ENCODE measurements around the gene FPR2. TPM values are rescaled to one million over a fixed set of nuclear protein-coding genes. Genes with fewer than 3 reads are reported as not detected.

FPR2 gene
- total and polyA plus RNA-seq, 5 donors from 2014 or later: not detected

GRCh38 chr19:51742789-51743188 is 18.2 kb upstream of the FPR2 start:
- no peak for ATAC-seq (ENCODE audit: low read depth in 2 of 2)
- DNase-seq: no peak
- Histone ChIP-seq H3K36me3 (ENCODE audit: control insufficient read depth, insufficient read depth, low read length) (no peaks in the 10 kb centered on the region), H3K27ac (ENCODE audit: insufficient read depth, low read length, poor library complexity, severe bottlenecking) (no peak overlapping the region), H3K9me3 (ENCODE audit: control insufficient read depth in 2 of 2, low read length in 2 of 2) (no peaks in the 10 kb centered on the region), H3K27me3 (ENCODE audit: control insufficient read depth, insufficient read depth, low read length) (no peaks in the 10 kb centered on the region), H3K4me1 (ENCODE audit: control insufficient read depth, insufficient read depth, low read length, poor library complexity, severe bottlenecking) (no peaks in the 10 kb centered on the region), H3K4me3 (ENCODE audit: low read depth, low read length) (no peak overlapping the region)
- H3K27me3 Mint-ChIP-seq: no peaks in the 10 kb centered on the region
- H3K4me3 Mint-ChIP-seq: no peak overlapping the region
- no peaks in the 10 kb centered on the region for H3K36me3 Mint-ChIP-seq
- no peak overlapping the region for H3K27ac Mint-ChIP-seq
- peaks cover 0 to 5% (median under 1%) of the 10 kb centered on the region in 7 donors for H3K9me3 Mint-ChIP-seq
- H3K4me1 Mint-ChIP-seq: peaks cover 0 to 2% (median 0%) of the 10 kb centered on the region in 4 donors

DNA sequence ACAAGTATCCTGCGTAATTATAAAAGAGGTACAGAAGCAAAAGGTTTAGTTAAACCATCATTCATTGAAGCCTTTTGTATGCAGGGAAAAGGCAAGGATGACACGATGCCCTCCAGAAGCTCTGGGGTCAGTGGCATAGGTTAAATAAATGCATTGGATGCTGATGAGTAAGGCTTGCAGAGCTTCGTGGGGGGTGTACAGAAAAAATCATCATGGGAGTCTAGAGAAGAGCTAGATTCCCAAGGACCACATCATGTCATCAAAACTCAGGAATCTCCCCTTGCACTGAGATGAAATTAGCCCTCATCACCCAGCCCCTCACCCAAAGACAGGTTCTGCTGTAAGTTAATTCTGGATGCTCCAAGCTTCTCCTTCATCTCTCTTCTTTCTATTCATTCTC is 17.6 kb upstream of the FPR2 start:
- H3K27ac ChIP-seq (ENCODE audit: insufficient read depth, low read length, poor library complexity, severe bottlenecking): no peak overlapping the region
- no peaks in the 10 kb centered on the region for H3K36me3 Mint-ChIP-seq
- H3K36me3 ChIP-seq (ENCODE audit: control insufficient read depth, insufficient read depth, low read length): no peaks in the 10 kb centered on the region
- no peak for DNase-seq
- H3K9me3 Mint-ChIP-seq: peaks cover 0 to 5% (median 3%) of the 10 kb centered on the region in 7 donors
- H3K9me3 ChIP-seq (ENCODE audit: control insufficient read depth in 2 of 2, low read length in 2 of 2): no peaks in the 10 kb centered on the region
- ATAC-seq (ENCODE audit: low read depth in 2 of 2): no peak
- H3K27me3 ChIP-seq (ENCODE audit: control insufficient read depth, insufficient read depth, low read length): no peaks in the 10 kb centered on the region
- no peaks in the 10 kb centered on the region for H3K4me1 ChIP-seq (ENCODE audit: control insufficient read depth, insufficient read depth, low read length, poor library complexity, severe bottlenecking)
- H3K27ac Mint-ChIP-seq: no peak overlapping the region
- H3K4me3 Mint-ChIP-seq: peak overlapping the region in 1 of 4 donors; percentile 51
- H3K4me1 Mint-ChIP-seq: peaks cover 0 to 2% (median 0%) of the 10 kb centered on the region in 4 donors
- H3K4me3 ChIP-seq (ENCODE audit: low read depth, low read length): no peak overlapping the region
- H3K27me3 Mint-ChIP-seq: no peaks in the 10 kb centered on the region

- H3K27me3 Mint-ChIP-seq: no peaks in the 10 kb centered on the region
- no peak for DNase-seq
Observed at GRCh38 chr19:51746731-51747130, 14.2 kb upstream of the FPR2 start.

GRCh38 chr19:51749979-51750378 is 11.0 kb upstream of the FPR2 start:
- Histone ChIP-seq H3K9me3 (ENCODE audit: control insufficient read depth in 2 of 2, low read length in 2 of 2) (no peaks in the 10 kb centered on the region), H3K4me1 (ENCODE audit: control insufficient read depth, insufficient read depth, low read length, poor library complexity, severe bottlenecking) (no peaks in the 10 kb centered on the region), H3K36me3 (ENCODE audit: control insufficient read depth, insufficient read depth, low read length) (no peaks in the 10 kb centered on the region), H3K27me3 (ENCODE audit: control insufficient read depth, insufficient read depth, low read length) (no peaks in the 10 kb centered on the region), H3K27ac (ENCODE audit: insufficient read depth, low read length, poor library complexity, severe bottlenecking) (no peak overlapping the region), H3K4me3 (ENCODE audit: low read depth, low read length) (no peak overlapping the region)
- ATAC-seq (ENCODE audit: low read depth in 2 of 2) (no peak), DNase-seq (no peak)
- no peaks in the 10 kb centered on the region for H3K27me3 Mint-ChIP-seq
- H3K4me1 Mint-ChIP-seq: no peaks in the 10 kb centered on the region
- H3K9me3 Mint-ChIP-seq: peaks cover 0 to 9% (median 3%) of the 10 kb centered on the region in 7 donors
- no peak overlapping the region for H3K27ac Mint-ChIP-seq
- no peaks in the 10 kb centered on the region for H3K36me3 Mint-ChIP-seq
- no peak overlapping the region for H3K4me3 Mint-ChIP-seq

More at GRCh38 chr19:51746731-51747130, 14.2 kb upstream of the FPR2 start:
- no peak overlapping the region for H3K4me3 Mint-ChIP-seq
- Histone ChIP-seq H3K4me1 (ENCODE audit: control insufficient read depth, insufficient read depth, low read length, poor library complexity, severe bottlenecking) (no peaks in the 10 kb centered on the region), H3K4me3 (ENCODE audit: low read depth, low read length) (no peak overlapping the region), H3K27ac (ENCODE audit: insufficient read depth, low read length, poor library complexity, severe bottlenecking) (no peak overlapping the region), H3K9me3 (ENCODE audit: control insufficient read depth in 2 of 2, low read length in 2 of 2) (no peaks in the 10 kb centered on the region), H3K27me3 (ENCODE audit: control insufficient read depth, insufficient read depth, low read length) (no peaks in the 10 kb centered on the region), H3K36me3 (ENCODE audit: control insufficient read depth, insufficient read depth, low read length) (no peaks in the 10 kb centered on the region)
- no peak for ATAC-seq (ENCODE audit: low read depth in 2 of 2)
- H3K36me3 Mint-ChIP-seq: no peaks in the 10 kb centered on the region
- peaks cover 0 to 8% (median 3%) of the 10 kb centered on the region in 7 donors for H3K9me3 Mint-ChIP-seq
- H3K4me1 Mint-ChIP-seq: peaks cover 0 to 2% (median 0%) of the 10 kb centered on the region in 4 donors
- no peak overlapping the region for H3K27ac Mint-ChIP-seq

GRCh38 chr19:51750400-51751094 is 10.4 kb upstream of the FPR2 start:
- peaks cover 0 to 14% (median 5%) of the 10 kb centered on the region in 7 donors for H3K9me3 Mint-ChIP-seq
- H3K27me3 ChIP-seq (ENCODE audit: control insufficient read depth, insufficient read depth, low read length): no peaks in the 10 kb centered on the region
- H3K4me3 Mint-ChIP-seq: no peak overlapping the region
- no peaks in the 10 kb centered on the region for H3K9me3 ChIP-seq (ENCODE audit: control insufficient read depth in 2 of 2, low read length in 2 of 2)
- no peaks in the 10 kb centered on the region for H3K27me3 Mint-ChIP-seq
- H3K27ac ChIP-seq (ENCODE audit: insufficient read depth, low read length, poor library complexity, severe bottlenecking): no peak overlapping the region
- H3K36me3 Mint-ChIP-seq: no peaks in the 10 kb centered on the region
- H3K36me3 ChIP-seq (ENCODE audit: control insufficient read depth, insufficient read depth, low read length): no peaks in the 10 kb centered on the region
- H3K4me3 ChIP-seq (ENCODE audit: low read depth, low read length): no peak overlapping the region
- no peaks in the 10 kb centered on the region for H3K4me1 ChIP-seq (ENCODE audit: control insufficient read depth, insufficient read depth, low read length, poor library complexity, severe bottlenecking)
- H3K27ac Mint-ChIP-seq: no peak overlapping the region
- no peak for DNase-seq
- ATAC-seq (ENCODE audit: low read depth in 2 of 2): no peak
- no peaks in the 10 kb centered on the region for H3K4me1 Mint-ChIP-seq

GRCh38 chr19:51751655-51752054 is 9.3 kb upstream of the FPR2 start, which contains the start of gene FPR1:
FPR1 (minus strand) TSS chr19:51751878; CDS start chr19:51746994, 4,884 bp downstream.
- Mint-ChIP-seq H3K27me3 (no peaks in the 10 kb centered on the region), H3K36me3 (no peaks in the 10 kb centered on the region), H3K4me1 (no peaks in the 10 kb centered on the region), H3K27ac (no peak within 1 kb of the TSS), H3K4me3 (no peak within 1 kb of the TSS), H3K9me3 (peaks cover 0 to 17% (median 5%) of the 10 kb centered on the region in 7 donors)
- Histone ChIP-seq H3K27me3 (ENCODE audit: control insufficient read depth, insufficient read depth, low read length) (no peaks in the 10 kb centered on the region), H3K27ac (ENCODE audit: insufficient read depth, low read length, poor library complexity, severe bottlenecking) (no peak within 1 kb of the TSS), H3K9me3 (ENCODE audit: control insufficient read depth in 2 of 2, low read length in 2 of 2) (peaks cover 0 to under 1% of the 10 kb centered on the region in 2 experiments), H3K36me3 (ENCODE audit: control insufficient read depth, insufficient read depth, low read length) (no peaks in the 10 kb centered on the region), H3K4me3 (ENCODE audit: low read depth, low read length) (no peak within 1 kb of the TSS), H3K4me1 (ENCODE audit: control insufficient read depth, insufficient read depth, low read length, poor library complexity, severe bottlenecking) (no peaks in the 10 kb centered on the region)
- ATAC-seq (ENCODE audit: low read depth in 2 of 2): peak in 1 of 2 donors; percentile 25
- no peak for DNase-seq

DNA sequence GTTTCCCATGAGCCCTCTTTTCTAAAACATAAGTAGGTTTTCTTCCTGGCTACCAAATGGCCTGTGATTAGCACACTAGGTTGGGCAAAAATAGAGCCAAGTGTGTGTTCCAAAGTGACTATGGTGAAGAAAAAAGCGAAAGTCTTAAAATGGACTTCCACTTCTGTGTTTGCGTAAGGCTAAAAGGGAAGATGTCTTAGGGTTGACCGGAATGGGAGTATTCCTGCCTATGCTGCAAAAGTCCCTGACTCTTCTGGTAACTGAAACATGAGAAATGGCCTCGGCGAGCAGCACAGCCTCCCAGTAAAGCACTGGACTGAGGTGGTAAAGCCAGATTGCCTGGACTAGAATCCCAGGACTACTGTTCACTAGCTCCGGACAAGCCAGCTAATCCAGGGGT is 6.9 kb upstream of the FPR2 start:
- Mint-ChIP-seq H3K4me3 (no peak overlapping the region), H3K27me3 (no peaks in the 10 kb centered on the region), H3K36me3 (no peaks in the 10 kb centered on the region), H3K4me1 (no peaks in the 10 kb centered on the region), H3K27ac (no peak overlapping the region), H3K9me3 (peaks cover 0 to 13% (median 6%) of the 10 kb centered on the region in 7 donors)
- Histone ChIP-seq H3K4me3 (ENCODE audit: low read depth, low read length) (no peak overlapping the region), H3K4me1 (ENCODE audit: control insufficient read depth, insufficient read depth, low read length, poor library complexity, severe bottlenecking) (no peaks in the 10 kb centered on the region), H3K27ac (ENCODE audit: insufficient read depth, low read length, poor library complexity, severe bottlenecking) (no peak overlapping the region), H3K27me3 (ENCODE audit: control insufficient read depth, insufficient read depth, low read length) (no peaks in the 10 kb centered on the region), H3K9me3 (ENCODE audit: control insufficient read depth in 2 of 2, low read length in 2 of 2) (peaks cover 0 to 4% of the 10 kb centered on the region in 2 experiments), H3K36me3 (ENCODE audit: control insufficient read depth, insufficient read depth, low read length) (no peaks in the 10 kb centered on the region)
- DNase-seq (no peak), ATAC-seq (ENCODE audit: low read depth in 2 of 2) (no peak)

DNA sequence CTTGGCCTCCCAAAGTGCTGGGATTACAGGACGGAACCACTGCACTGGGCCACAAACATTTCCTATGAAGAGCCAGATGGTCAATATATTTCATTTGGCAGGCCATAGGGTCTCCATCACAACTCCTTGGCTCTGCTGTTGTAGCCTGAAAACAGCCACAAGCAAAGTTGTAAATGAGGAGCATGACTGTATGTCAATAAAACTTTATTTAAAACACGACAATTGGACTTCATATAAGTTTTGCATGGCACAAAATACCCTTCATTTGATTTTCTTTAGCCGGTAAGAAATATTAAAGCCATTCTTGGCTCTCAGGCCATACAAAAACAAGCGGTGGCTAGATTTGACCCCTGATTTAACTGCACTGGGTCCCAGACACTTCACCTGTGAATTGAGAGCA is 6.2 kb upstream of the FPR2 start:
- H3K27me3 Mint-ChIP-seq: no peaks in the 10 kb centered on the region
- H3K4me1 Mint-ChIP-seq: no peaks in the 10 kb centered on the region
- Histone ChIP-seq H3K27me3 (ENCODE audit: control insufficient read depth, insufficient read depth, low read length) (no peaks in the 10 kb centered on the region), H3K9me3 (ENCODE audit: control insufficient read depth in 2 of 2, low read length in 2 of 2) (peaks cover 0 to 4% of the 10 kb centered on the region in 2 experiments), H3K27ac (ENCODE audit: insufficient read depth, low read length, poor library complexity, severe bottlenecking) (no peak overlapping the region), H3K36me3 (ENCODE audit: control insufficient read depth, insufficient read depth, low read length) (no peaks in the 10 kb centered on the region), H3K4me3 (ENCODE audit: low read depth, low read length) (no peak overlapping the region), H3K4me1 (ENCODE audit: control insufficient read depth, insufficient read depth, low read length, poor library complexity, severe bottlenecking) (no peaks in the 10 kb centered on the region)
- no peak for ATAC-seq (ENCODE audit: low read depth in 2 of 2)
- H3K36me3 Mint-ChIP-seq: no peaks in the 10 kb centered on the region
- no peak overlapping the region for H3K27ac Mint-ChIP-seq
- no peak for DNase-seq
- no peak overlapping the region for H3K4me3 Mint-ChIP-seq
- peaks cover 2 to 13% (median 6%) of the 10 kb centered on the region in 7 donors for H3K9me3 Mint-ChIP-seq

Measured in CD4-positive, CD25-positive, alpha-beta regulatory T cell (primary cell).